ENCODE data around the gene SH3BP5L. TPM values are rescaled to one million over a fixed set of nuclear protein-coding genes. Genes with fewer than 3 reads are reported as not detected.

SH3BP5L gene
- total and polyA plus RNA-seq, 2 donors = 15.0 to 16.1 TPM

- Histone ChIP-seq H3K9me3 (ENCODE audit: control insufficient read depth in 2 of 2, insufficient read depth in 1 of 2, low read length in 1 of 2) (peaks cover 0 to 2% of the 10 kb centered on the region in 2 donors), H3K36me3 (ENCODE audit: control insufficient read depth in 2 of 2, insufficient read depth in 2 of 2, low read length in 1 of 2) (peaks cover 55 to 61% of the 10 kb centered on the region in 2 donors), H3K27ac (ENCODE audit: low read depth in 1 of 2, low read length in 1 of 2) (no peak overlapping the region), H3K4me3 (ENCODE audit: low read length in 2 of 2) (no peak overlapping the region), H3K27me3 (ENCODE audit: control insufficient read depth in 2 of 2, insufficient read depth in 1 of 2, low read length in 1 of 2) (no peaks in the 10 kb centered on the region), H3K4me1 (ENCODE audit: control insufficient read depth in 2 of 2, insufficient read depth in 2 of 2, low read length in 2 of 2) (peaks cover 0 to 9% of the 10 kb centered on the region in 2 donors)
- WGBS = 98% methylated on average over 57 of the region's 57 CpGs
- no peak for DNase-seq (ENCODE audit: low read depth in 6 of 9, low spot score in 9 of 9)
These were observed 13.9 kb downstream of the SH3BP5L start for GRCh38 chr1:248811514-248812490.

- WGBS = 87% methylated on average over 12 of the region's 12 CpGs
- no peak overlapping the region for H3K27ac ChIP-seq (ENCODE audit: low read depth in 1 of 2, low read length in 1 of 2)
- no peaks in the 10 kb centered on the region for H3K27me3 ChIP-seq (ENCODE audit: control insufficient read depth in 2 of 2, insufficient read depth in 1 of 2, low read length in 1 of 2)
- peaks cover 0 to 2% of the 10 kb centered on the region in 2 donors for H3K9me3 ChIP-seq (ENCODE audit: control insufficient read depth in 2 of 2, insufficient read depth in 1 of 2, low read length in 1 of 2)
- peaks cover 46 to 52% of the 10 kb centered on the region in 2 donors for H3K36me3 ChIP-seq (ENCODE audit: control insufficient read depth in 2 of 2, insufficient read depth in 2 of 2, low read length in 1 of 2)
- H3K4me3 ChIP-seq (ENCODE audit: low read length in 2 of 2) = no peak overlapping the region
- peaks cover 0 to 2% of the 10 kb centered on the region in 2 donors for H3K4me1 ChIP-seq (ENCODE audit: control insufficient read depth in 2 of 2, insufficient read depth in 2 of 2, low read length in 2 of 2)
- no peak for DNase-seq (ENCODE audit: low read depth in 6 of 9, low spot score in 9 of 9)
These were observed 14.8 kb downstream of the SH3BP5L start for GRCh38 chr1:248810727-248811513.

DNA sequence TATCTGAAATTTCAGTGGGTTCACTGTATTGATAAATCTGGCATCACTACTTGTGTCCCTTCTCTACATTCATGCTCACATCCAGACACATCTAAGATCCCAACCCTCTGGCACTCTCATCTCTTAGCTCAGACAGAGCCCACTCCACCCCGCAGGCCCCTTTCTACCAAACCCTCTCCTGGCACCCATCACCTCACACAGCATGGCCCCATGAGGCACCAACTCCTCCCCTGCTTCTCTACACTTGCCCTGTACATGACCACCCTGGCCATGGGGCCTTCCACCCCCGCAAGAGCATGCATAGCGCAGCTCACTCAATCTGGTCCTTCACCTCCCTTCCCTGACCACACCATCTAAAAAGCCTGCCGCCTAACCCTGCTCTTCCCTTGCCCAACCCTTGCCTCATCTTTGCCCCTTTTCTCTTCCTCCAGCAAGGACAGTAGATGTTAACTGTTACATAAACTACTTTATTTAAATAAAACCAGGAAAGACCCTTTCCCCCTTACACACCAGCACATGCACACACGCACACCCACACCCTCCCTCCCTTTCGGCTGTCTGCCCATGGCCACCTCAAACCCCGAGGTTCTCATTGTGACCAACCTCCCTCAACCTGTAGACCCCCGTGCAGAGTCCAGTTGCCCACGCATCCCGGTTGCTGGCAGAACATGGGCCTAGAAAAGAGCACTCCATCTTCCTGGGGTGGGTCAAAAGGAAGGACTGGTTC lies 15.6 kb downstream of the SH3BP5L start:
- H3K36me3 ChIP-seq (ENCODE audit: control insufficient read depth in 2 of 2, insufficient read depth in 2 of 2, low read length in 1 of 2) = peaks cover 38 to 45% of the 10 kb centered on the region in 2 donors
- no peak for DNase-seq (ENCODE audit: low read depth in 6 of 9, low spot score in 9 of 9)
- peaks cover 0 to 2% of the 10 kb centered on the region in 2 donors for H3K9me3 ChIP-seq (ENCODE audit: control insufficient read depth in 2 of 2, insufficient read depth in 1 of 2, low read length in 1 of 2)
- peaks cover 0 to 6% of the 10 kb centered on the region in 2 donors for H3K4me1 ChIP-seq (ENCODE audit: control insufficient read depth in 2 of 2, insufficient read depth in 2 of 2, low read length in 2 of 2)
- no peak overlapping the region for H3K4me3 ChIP-seq (ENCODE audit: low read length in 2 of 2)
- WGBS = 88% methylated on average over 10 of the region's 10 CpGs
- no peak overlapping the region for H3K27ac ChIP-seq (ENCODE audit: low read depth in 1 of 2, low read length in 1 of 2)
- H3K27me3 ChIP-seq (ENCODE audit: control insufficient read depth in 2 of 2, insufficient read depth in 1 of 2, low read length in 1 of 2) = no peaks in the 10 kb centered on the region

DNA sequence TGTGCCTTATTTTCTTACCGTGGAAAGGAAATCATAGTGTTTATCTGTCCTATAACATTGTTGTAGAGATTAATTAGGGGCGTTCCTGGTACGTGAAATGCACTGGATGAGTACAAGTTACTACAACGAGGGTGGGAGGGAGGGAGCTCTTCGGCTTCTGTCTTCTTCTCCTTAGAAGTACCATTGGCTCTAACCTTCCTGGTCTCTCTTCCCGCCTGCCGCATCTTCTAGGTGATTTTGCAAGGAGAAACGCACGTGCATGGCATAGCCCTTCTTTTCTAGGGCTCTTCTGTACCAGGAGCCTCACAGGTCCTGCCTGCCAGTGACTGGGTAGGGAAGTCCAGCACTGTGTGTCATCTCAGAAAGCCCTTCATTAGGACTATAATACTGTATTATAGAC lies 16.8 kb downstream of the SH3BP5L start:
- Histone ChIP-seq H3K9me3 (ENCODE audit: control insufficient read depth in 2 of 2, insufficient read depth in 1 of 2, low read length in 1 of 2) (peaks cover 0 to 2% of the 10 kb centered on the region in 2 donors), H3K36me3 (ENCODE audit: control insufficient read depth in 2 of 2, insufficient read depth in 2 of 2, low read length in 1 of 2) (peaks cover 26 to 32% of the 10 kb centered on the region in 2 donors), H3K27ac (ENCODE audit: low read depth in 1 of 2, low read length in 1 of 2) (no peak overlapping the region), H3K27me3 (ENCODE audit: control insufficient read depth in 2 of 2, insufficient read depth in 1 of 2, low read length in 1 of 2) (no peaks in the 10 kb centered on the region), H3K4me3 (ENCODE audit: low read length in 2 of 2) (no peak overlapping the region), H3K4me1 (ENCODE audit: control insufficient read depth in 2 of 2, insufficient read depth in 2 of 2, low read length in 2 of 2) (peaks cover 8 to 11% of the 10 kb centered on the region in 2 donors)
- WGBS = 93% methylated on average over 9 of the region's 9 CpGs
- no peak for DNase-seq (ENCODE audit: low read depth in 6 of 9, low spot score in 9 of 9)

GRCh38 chr1:248807067-248807737 lies 18.5 kb downstream of the SH3BP5L start:
- no peaks in the 10 kb centered on the region for H3K27me3 ChIP-seq (ENCODE audit: control insufficient read depth in 2 of 2, insufficient read depth in 1 of 2, low read length in 1 of 2)
- no peak overlapping the region for H3K27ac ChIP-seq (ENCODE audit: low read depth in 1 of 2, low read length in 1 of 2)
- 64% methylated on average over 15 of the region's 15 CpGs for WGBS
- H3K4me3 ChIP-seq (ENCODE audit: low read length in 2 of 2) = no peak overlapping the region
- H3K36me3 ChIP-seq (ENCODE audit: control insufficient read depth in 2 of 2, insufficient read depth in 2 of 2, low read length in 1 of 2) = peaks cover 9 to 15% of the 10 kb centered on the region in 2 donors
- H3K4me1 ChIP-seq (ENCODE audit: control insufficient read depth in 2 of 2, insufficient read depth in 2 of 2, low read length in 2 of 2) = peaks cover 8 to 11% of the 10 kb centered on the region in 2 donors
- peak in 6 of 9 donors; percentile 11 to 60 (median 33) for DNase-seq (ENCODE audit: low read depth in 6 of 9, low spot score in 9 of 9)
- peaks cover 0 to under 1% of the 10 kb centered on the region in 2 donors for H3K9me3 ChIP-seq (ENCODE audit: control insufficient read depth in 2 of 2, insufficient read depth in 1 of 2, low read length in 1 of 2)

GRCh38 chr1:248805876-248806275 lies 19.8 kb downstream of the SH3BP5L start:
- no peak for DNase-seq (ENCODE audit: low read depth in 6 of 9, low spot score in 9 of 9)
- no peaks in the 10 kb centered on the region for H3K27me3 ChIP-seq (ENCODE audit: control insufficient read depth in 2 of 2, insufficient read depth in 1 of 2, low read length in 1 of 2)
- H3K9me3 ChIP-seq (ENCODE audit: control insufficient read depth in 2 of 2, insufficient read depth in 1 of 2, low read length in 1 of 2) = no peaks in the 10 kb centered on the region
- WGBS = 94% methylated on average over 1 of the region's 1 CpG
- peaks cover 0 to 2% of the 10 kb centered on the region in 2 donors for H3K36me3 ChIP-seq (ENCODE audit: control insufficient read depth in 2 of 2, insufficient read depth in 2 of 2, low read length in 1 of 2)
- no peak overlapping the region for H3K27ac ChIP-seq (ENCODE audit: low read depth in 1 of 2, low read length in 1 of 2)
- peaks cover 8 to 11% of the 10 kb centered on the region in 2 donors for H3K4me1 ChIP-seq (ENCODE audit: control insufficient read depth in 2 of 2, insufficient read depth in 2 of 2, low read length in 2 of 2)
- no peak overlapping the region for H3K4me3 ChIP-seq (ENCODE audit: low read length in 2 of 2)

GRCh38 chr1:248804771-248805681 lies 20.7 kb downstream of the SH3BP5L start:
- H3K36me3 ChIP-seq (ENCODE audit: control insufficient read depth in 2 of 2, insufficient read depth in 2 of 2, low read length in 1 of 2) = no peaks in the 10 kb centered on the region
- H3K27ac ChIP-seq (ENCODE audit: low read depth in 1 of 2, low read length in 1 of 2) = peak overlapping the region in 1 of 2 donors; percentile 52
- H3K4me3 ChIP-seq (ENCODE audit: low read length in 2 of 2) = no peak overlapping the region
- WGBS = 19% methylated on average over 10 of the region's 10 CpGs
- H3K9me3 ChIP-seq (ENCODE audit: control insufficient read depth in 2 of 2, insufficient read depth in 1 of 2, low read length in 1 of 2) = no peaks in the 10 kb centered on the region
- no peaks in the 10 kb centered on the region for H3K27me3 ChIP-seq (ENCODE audit: control insufficient read depth in 2 of 2, insufficient read depth in 1 of 2, low read length in 1 of 2)
- peak in 1 of 9 donors; percentile 27 for DNase-seq (ENCODE audit: low read depth in 6 of 9, low spot score in 9 of 9)
- H3K4me1 ChIP-seq (ENCODE audit: control insufficient read depth in 2 of 2, insufficient read depth in 2 of 2, low read length in 2 of 2) = peaks cover 8 to 11% of the 10 kb centered on the region in 2 donors

All from thymus (tissue), 11 donors.